ENCODE measurements around the gene PPARA.

Gene PPARA

DNA sequence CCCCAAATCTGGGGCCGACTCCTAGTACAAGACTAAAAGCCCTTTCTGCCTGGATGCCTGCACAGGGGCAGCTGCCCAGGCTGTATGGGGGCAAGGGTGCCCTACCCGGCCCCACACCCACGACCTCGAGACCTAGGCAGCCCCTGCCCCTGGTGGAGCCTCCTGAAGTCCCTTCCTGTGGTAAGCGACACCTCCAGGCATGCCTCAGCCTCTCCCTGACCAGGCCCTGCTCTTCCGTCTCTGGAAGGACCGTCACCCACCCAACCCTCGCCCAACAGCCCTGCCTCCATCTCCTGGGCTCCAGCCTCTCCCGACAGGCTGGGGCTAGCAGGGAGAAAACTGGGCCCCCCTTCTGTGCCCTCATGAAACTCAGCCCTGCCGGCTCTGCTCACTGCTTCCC is 22.8 kb upstream of the PPARA start:
- DNase-seq (ENCODE audit: low read depth in 1 of 2, low spot score in 1 of 2), result no peak
- no peaks in the 10 kb centered on the region for H3K27me3 ChIP-seq (ENCODE audit: insufficient read depth, poor library complexity, severe bottlenecking)
- no peak overlapping the region for H3K27ac ChIP-seq (replicated peaks)
- H3K4me3 ChIP-seq (replicated peaks; ENCODE audit: insufficient read depth, low read length), result no peak overlapping the region
- TF ChIP-seq GABPA (IDR thresholded peaks at IDR 0.05; ENCODE audit: low read depth) (no peak), SPI1 (IDR thresholded peaks at IDR 0.05; ENCODE audit: borderline replicate concordance, low read depth) (no peak), REST (IDR thresholded peaks at IDR 0.05; ENCODE audit: insufficient replicate concordance, low read depth) (no peak), CTCF (IDR thresholded peaks at IDR 0.05; ENCODE audit: insufficient read depth, low read length) (no peak), POLR2AphosphoS5 (IDR thresholded peaks at IDR 0.05; ENCODE audit: low read depth) (no peak)

GRCh38 chr22:46128606-46129005 is 21.7 kb upstream of the PPARA start:
- H3K27me3 ChIP-seq (ENCODE audit: insufficient read depth, poor library complexity, severe bottlenecking), result no peaks in the 10 kb centered on the region
- H3K27ac ChIP-seq (replicated peaks), result no peak overlapping the region
- no peak overlapping the region for H3K4me3 ChIP-seq (replicated peaks; ENCODE audit: insufficient read depth, low read length)
- no peak for TF ChIP-seq SPI1 (IDR thresholded peaks at IDR 0.05; ENCODE audit: borderline replicate concordance, low read depth)
- no peak for TF ChIP-seq POLR2AphosphoS5 (IDR thresholded peaks at IDR 0.05; ENCODE audit: low read depth)
- no peak for TF ChIP-seq CTCF (IDR thresholded peaks at IDR 0.05; ENCODE audit: insufficient read depth, low read length)
- no peak for TF ChIP-seq REST (IDR thresholded peaks at IDR 0.05; ENCODE audit: insufficient replicate concordance, low read depth)
- no peak for TF ChIP-seq GABPA (IDR thresholded peaks at IDR 0.05; ENCODE audit: low read depth)
- no peak for DNase-seq (ENCODE audit: low read depth in 1 of 2, low spot score in 1 of 2)

DNA sequence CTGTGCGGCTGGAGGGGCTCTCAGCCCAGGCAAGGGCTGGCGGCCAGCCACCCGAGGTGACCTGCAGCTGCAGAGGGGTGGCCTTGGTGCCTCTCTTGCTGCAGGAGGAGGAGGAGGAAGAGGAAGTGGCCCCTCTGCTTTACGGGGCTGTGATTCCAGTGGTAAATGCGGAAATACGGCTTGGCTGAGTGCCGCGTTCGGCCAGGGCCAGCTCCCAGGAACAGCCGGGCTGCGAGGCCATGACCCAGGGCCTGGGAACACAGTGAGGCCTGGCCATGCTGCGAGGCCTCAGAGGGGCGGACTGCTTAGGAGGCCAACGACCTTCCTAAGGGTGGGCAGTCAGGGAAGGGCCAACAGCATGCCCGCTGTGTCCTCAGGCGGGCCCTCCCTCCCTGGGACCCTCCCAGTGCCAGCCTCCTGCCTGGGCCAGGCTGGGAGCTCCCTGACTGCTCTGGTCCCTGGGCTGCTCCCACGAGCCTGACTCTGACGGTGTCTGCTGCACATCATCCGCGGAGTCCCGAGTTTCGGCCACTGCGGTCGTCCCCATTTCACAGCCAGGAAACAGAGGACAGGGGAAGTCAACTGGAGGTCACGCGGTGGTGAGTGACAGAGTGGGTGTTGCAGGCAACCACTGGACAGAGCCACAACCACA is 20.8 kb upstream of the PPARA start:
- peak in 1 of 2 experiments; percentile 81 for DNase-seq (ENCODE audit: low read depth in 1 of 2, low spot score in 1 of 2)
- Histone ChIP-seq H3K27me3 (ENCODE audit: insufficient read depth, poor library complexity, severe bottlenecking) (no peaks in the 10 kb centered on the region), H3K27ac (replicated peaks) (peak overlapping the region; percentile 48), H3K4me3 (replicated peaks; ENCODE audit: insufficient read depth, low read length) (peak overlapping the region; percentile 25)
- no peak for TF ChIP-seq REST (IDR thresholded peaks at IDR 0.05; ENCODE audit: insufficient replicate concordance, low read depth)
- peak; percentile 49; the same call in 1 of the 2 replicates for TF ChIP-seq POLR2AphosphoS5 (IDR thresholded peaks at IDR 0.05; ENCODE audit: low read depth)
- TF ChIP-seq SPI1 (IDR thresholded peaks at IDR 0.05; ENCODE audit: borderline replicate concordance, low read depth), result peak; percentile 96
- TF ChIP-seq CTCF (IDR thresholded peaks at IDR 0.05; ENCODE audit: insufficient read depth, low read length), result no peak
- TF ChIP-seq GABPA (IDR thresholded peaks at IDR 0.05; ENCODE audit: low read depth), result no peak
